HG03280 (cell line): ENCODE measurements around the gene FARS2.

ENCODE experiments used
- ATAC-seq: cut with Tn5 transposase; IDR thresholded peaks from one replicate; pipeline ENCODE4 v1.9.1; 2021; ENCODE audit warnings: mild to moderate bottlenecking, moderate library complexity; ENCODE audit not compliant: unreplicated experiment

Gene FARS2

GRCh38 chr6:5260661-5261544 lies at the start of gene FARS2, which contains the start of gene LYRM4:
Gene FARS2, plus strand, starts transcription at chr6:5261513.
Gene LYRM4, minus strand, starts transcription at chr6:5260950. Its CDS starts 217 bp downstream, at chr6:5260733.
- ATAC-seq = peak; percentile 78

- ATAC-seq = no peak
Measured at GRCh38 chr6:5213836-5214235, 47.5 kb upstream of the FARS2 start.

- ATAC-seq = no peak
Measured at GRCh38 chr6:5214570-5215052, 46.7 kb upstream of the FARS2 start.

- ATAC-seq = no peak
Measured at GRCh38 chr6:5215159-5215558, 46.2 kb upstream of the FARS2 start.

- ATAC-seq = no peak
Measured at GRCh38 chr6:5215799-5216198, 45.5 kb upstream of the FARS2 start.

- ATAC-seq = no peak
Measured at GRCh38 chr6:5217356-5217755, 44.0 kb upstream of the FARS2 start.

- ATAC-seq = no peak
Measured at GRCh38 chr6:5219011-5219691, 42.2 kb upstream of the FARS2 start.

GRCh38 chr6:5220443-5220842 lies 40.9 kb upstream of the FARS2 start:
- ATAC-seq = no peak

GRCh38 chr6:5223309-5223708 lies 38.0 kb upstream of the FARS2 start:
- no peak for ATAC-seq

- no peak for ATAC-seq
Measured at GRCh38 chr6:5229356-5229755, 32.0 kb upstream of the FARS2 start.

- ATAC-seq = no peak
Measured at GRCh38 chr6:5230081-5230480, 31.2 kb upstream of the FARS2 start.

GRCh38 chr6:5231289-5231688 lies 30.0 kb upstream of the FARS2 start:
- no peak for ATAC-seq

GRCh38 chr6:5234874-5235273 lies 26.4 kb upstream of the FARS2 start:
- no peak for ATAC-seq

- ATAC-seq = no peak
Measured at GRCh38 chr6:5235830-5236229, 25.5 kb upstream of the FARS2 start.

GRCh38 chr6:5237805-5238204 lies 23.5 kb upstream of the FARS2 start:
- no peak for ATAC-seq

- ATAC-seq = no peak
Measured at GRCh38 chr6:5238336-5238735, 23.0 kb upstream of the FARS2 start.

GRCh38 chr6:5241252-5241651 lies 20.1 kb upstream of the FARS2 start:
- ATAC-seq = no peak

GRCh38 chr6:5243069-5243468 lies 18.2 kb upstream of the FARS2 start:
- no peak for ATAC-seq

GRCh38 chr6:5246141-5247097 lies 14.9 kb upstream of the FARS2 start:
- ATAC-seq = no peak

GRCh38 chr6:5247201-5247600 lies 14.1 kb upstream of the FARS2 start:
- ATAC-seq = no peak
